COR-L47 (cell line): ENCODE results near the gene CTXND2.

Experiments used
- DNase-seq: peaks from one replicate; lab custom pipeline; 2025; lab: John Stamatoyannopoulos, UW

CTXND2 gene

GRCh38 chr1:150961756-150962155 is 74.8 kb downstream of the CTXND2 start:
- no peak for DNase-seq
